A549 (cell line): ENCODE data around the gene SEC11A. TPM values are rescaled to one million over a fixed set of nuclear protein-coding genes. Genes with fewer than 3 reads are reported as not detected.

ENCODE experiments used
- ATAC-seq, 2 experiments: fragments of 200-7000 bp in 1 of 2; fragments of >200 bp in 1 of 2; cut with Nextera tagmentation in 1 of 2; cut with Tn5 transposase in 1 of 2; 3 replicates each; pipeline versions ENCODE4 v1.8.0 to v1.9.1; 2018 to 2020; ENCODE audit warnings: mild to moderate bottlenecking in 1 of 2, moderate library complexity in 1 of 2
- CTCF ChIA-PET: fragments of 300-600 bp; sonication (Branson Sonifier 250); formaldehyde crosslinking; extraction: SDS; loops from one replicate; lab custom pipeline; 2021; ENCODE audit warnings: antibody characterized with exemption, inconsistent platforms; lab: Yijun Ruan, JAX
- POLR2A ChIA-PET: fragments of 350-600 bp; formaldehyde crosslinking; extraction: SDS; loops from one replicate; lab custom pipeline; 2021; ENCODE audit warnings: antibody characterized with exemption, inconsistent platforms; lab: Yijun Ruan, JAX
- DNase-seq, 2 experiments: peaks; one replicate each; pipeline versions ENCODE4 v3.0.0 to v3.0.0-alpha.2; 2011 to 2016; ENCODE audit warnings: low read depth in 1 of 2, low spot score in 1 of 2
- FAIRE-seq: peaks from 2 replicates; lab custom pipeline; 2011; peaks lifted over from hg19 to GRCh38; lab: Jason Lieb, UNC
- H3K27ac ChIP-seq, 2 experiments: fragments of >200 bp; sonication (Bioruptor Twin); formaldehyde crosslinking; 3 replicates each; pipeline ENCODE4 v1.5.1; 2016 to 2017
- H3K4me1 ChIP-seq: fragments of >200 bp; sonication (Bioruptor Twin); formaldehyde crosslinking; 3 replicates; pipeline ENCODE4 v1.6.1; 2016
- H3K4me2 ChIP-seq: fragments of >200 bp; sonication (Bioruptor Twin); formaldehyde crosslinking; 3 replicates; pipeline ENCODE4 v1.6.1; 2016
- H3K4me3 ChIP-seq: fragments of >200 bp; sonication (Bioruptor Twin); formaldehyde crosslinking; 3 replicates; pipeline ENCODE4 v1.5.1; 2016
- H3K9me3 ChIP-seq: fragments of >200 bp; sonication (Bioruptor Twin); formaldehyde crosslinking; 3 replicates; pipeline ENCODE4 v1.6.1; 2016
- ESRRA ChIP-seq: fragments of 150-350 bp; IDR thresholded peaks from 2 replicates; pipeline ENCODE4 v1.6.1; 2014; ENCODE audit warnings: mild to moderate bottlenecking, low read length, borderline replicate concordance
- FOXS1 ChIP-seq: fragments of 250-450 bp; sonication (Bioruptor Pico); IDR thresholded peaks from 2 replicates; pipeline ENCODE4 v1.5.0; 2020; ENCODE audit warnings: mild to moderate bottlenecking, moderate library complexity
- GATA3 ChIP-seq: IDR thresholded peaks from 2 replicates; pipeline ENCODE4 v1.6.1; 2012; ENCODE audit warnings: borderline replicate concordance
- JUNB ChIP-seq: fragments of >200 bp; sonication (Bioruptor Twin); formaldehyde crosslinking; IDR thresholded peaks from 2 replicates; pipeline ENCODE4 v1.6.1; 2016
- MAFK ChIP-seq: fragments of 450-650 bp; IDR thresholded peaks from 2 replicates; pipeline ENCODE4 v1.6.1; 2014; ENCODE audit not compliant: partially characterized antibody
- MYC ChIP-seq: IDR thresholded peaks from 2 replicates; pipeline ENCODE4 v1.6.1; 2012; ENCODE audit warnings: mild to moderate bottlenecking, inconsistent platforms, low read length, improper control_type of control experiment, borderline replicate concordance
- POLR2AphosphoS2 ChIP-seq: conservative IDR thresholded peaks from 2 replicates; pipeline ENCODE4 v1.6.1; 2012; ENCODE audit warnings: low read length, improper control_type of control experiment, inconsistent platforms
- RCOR1 ChIP-seq: fragments of 150-350 bp; IDR thresholded peaks from 2 replicates; pipeline ENCODE4 v1.6.1; 2014; ENCODE audit warnings: antibody characterized with exemption, low read length, low read depth
- RFX5 ChIP-seq: fragments of 450-650 bp; IDR thresholded peaks from 2 replicates; pipeline ENCODE4 v1.7.1; 2014; ENCODE audit warnings: antibody characterized with exemption, mild to moderate bottlenecking, moderate library complexity
- TP53 ChIP-seq: fragments of 250-450 bp; sonication (Bioruptor Pico); IDR thresholded peaks from 2 replicates; pipeline ENCODE4 v1.5.0; 2021; ENCODE audit warnings: mild to moderate bottlenecking, moderate library complexity
- WGBS: methylation state at CpG from one replicate; pipeline ENCODE4 v1.1.6; 2017; ENCODE audit errors: missing lambda C conversion rate; 5-methylcytosine and 5-hydroxymethylcytosine counted together
- polyA plus RNA-seq, 4 experiments: library from polyadenylated mRNA; depleted of rRNA in 3 of 4; stranded (reverse); fragments of >200 nt; fragmentation: RNase III in 1 of 4; extraction: RNeasy Plus Mini Kit Qiagen cat#74134 plus additional on column Dnase treatment in 1 of 4; gene quantifications; 2 replicates in 3 of 4; 3 replicates in 1 of 4; pipeline ENCODE4 v1.2.3, GENCODE V29; 2011 to 2017
- TF ChIP-seq, protein P1 (sequence below): fragments of 150-350 bp; IDR thresholded peaks from 2 replicates; pipeline ENCODE4 v1.6.1; 2014; ENCODE audit warnings: low read depth, mild to moderate bottlenecking, low read length
- TF ChIP-seq, protein P2 (sequence below): fragments of 200-600 bp; sonication (generic); IDR thresholded peaks from 2 replicates; pipeline ENCODE4 v1.6.1; 2016; ENCODE audit warnings: antibody characterized with exemption, mild to moderate bottlenecking, moderate library complexity
- TF ChIP-seq, protein P3 (sequence below): fragments of 250-450 bp; sonication (Bioruptor Pico); IDR thresholded peaks from 2 replicates; pipeline ENCODE4 v1.5.0; 2021; ENCODE audit warnings: mild to moderate bottlenecking, moderate library complexity, borderline replicate concordance

The SEC11A gene
- polyA plus RNA-seq, 2 of the 4 experiments (the other 2 are of a cell fraction): 380 to 490 TPM

DNA sequence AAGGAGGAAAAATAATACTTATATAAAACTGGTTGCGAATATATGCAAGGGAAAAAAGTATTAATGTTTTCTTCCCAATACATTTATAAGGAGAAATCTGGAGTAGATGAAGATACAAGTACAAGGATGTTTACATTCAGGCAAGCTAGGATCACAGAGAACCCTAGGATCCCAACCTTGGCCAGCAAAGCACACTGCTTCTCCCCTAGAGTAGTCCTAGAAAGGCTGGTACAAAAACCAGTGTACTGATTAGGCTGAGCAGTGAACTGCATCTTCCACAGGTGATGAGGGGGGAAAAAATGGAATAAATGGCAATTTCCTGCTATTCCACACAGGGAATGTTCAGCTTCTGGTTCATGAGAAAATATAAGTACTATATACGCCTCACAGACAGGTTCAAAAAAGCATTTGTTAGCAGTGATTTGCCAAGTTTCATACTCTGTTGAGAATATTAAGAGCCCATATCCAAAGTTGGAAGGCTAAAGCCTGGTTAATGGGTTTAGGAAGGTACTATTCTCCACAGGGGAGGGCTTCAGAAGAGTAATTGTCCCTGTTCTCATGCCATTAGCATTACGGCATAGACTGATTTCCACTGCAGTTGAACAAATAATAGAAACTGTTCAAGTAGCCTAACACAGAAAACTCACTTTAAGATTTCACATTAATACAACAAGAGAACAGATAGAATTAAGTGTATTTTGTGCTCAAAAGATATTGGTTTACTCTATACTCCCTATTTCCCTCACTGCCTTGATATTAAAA, 47.5 kb downstream of the SEC11A start:
- Histone ChIP-seq H3K4me2 (no peak overlapping the region), H3K4me3 (no peak overlapping the region), H3K4me1 (no peaks in the 10 kb centered on the region), H3K27ac (no peak overlapping the region), H3K9me3 (no peaks in the 10 kb centered on the region)
- TF ChIP-seq ESRRA: no peak
- TF ChIP-seq TP53 (CRISPR knock-in tag): no peak
- TF ChIP-seq FOXS1 (CRISPR knock-in tag): no peak
- TF ChIP-seq RCOR1: no peak
- TF ChIP-seq RFX5: no peak
- TF ChIP-seq GATA3: no peak
- TF ChIP-seq, protein P1, sequence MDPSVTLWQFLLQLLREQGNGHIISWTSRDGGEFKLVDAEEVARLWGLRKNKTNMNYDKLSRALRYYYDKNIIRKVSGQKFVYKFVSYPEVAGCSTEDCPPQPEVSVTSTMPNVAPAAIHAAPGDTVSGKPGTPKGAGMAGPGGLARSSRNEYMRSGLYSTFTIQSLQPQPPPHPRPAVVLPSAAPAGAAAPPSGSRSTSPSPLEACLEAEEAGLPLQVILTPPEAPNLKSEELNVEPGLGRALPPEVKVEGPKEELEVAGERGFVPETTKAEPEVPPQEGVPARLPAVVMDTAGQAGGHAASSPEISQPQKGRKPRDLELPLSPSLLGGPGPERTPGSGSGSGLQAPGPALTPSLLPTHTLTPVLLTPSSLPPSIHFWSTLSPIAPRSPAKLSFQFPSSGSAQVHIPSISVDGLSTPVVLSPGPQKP: no peak
- TF ChIP-seq, protein P2, sequence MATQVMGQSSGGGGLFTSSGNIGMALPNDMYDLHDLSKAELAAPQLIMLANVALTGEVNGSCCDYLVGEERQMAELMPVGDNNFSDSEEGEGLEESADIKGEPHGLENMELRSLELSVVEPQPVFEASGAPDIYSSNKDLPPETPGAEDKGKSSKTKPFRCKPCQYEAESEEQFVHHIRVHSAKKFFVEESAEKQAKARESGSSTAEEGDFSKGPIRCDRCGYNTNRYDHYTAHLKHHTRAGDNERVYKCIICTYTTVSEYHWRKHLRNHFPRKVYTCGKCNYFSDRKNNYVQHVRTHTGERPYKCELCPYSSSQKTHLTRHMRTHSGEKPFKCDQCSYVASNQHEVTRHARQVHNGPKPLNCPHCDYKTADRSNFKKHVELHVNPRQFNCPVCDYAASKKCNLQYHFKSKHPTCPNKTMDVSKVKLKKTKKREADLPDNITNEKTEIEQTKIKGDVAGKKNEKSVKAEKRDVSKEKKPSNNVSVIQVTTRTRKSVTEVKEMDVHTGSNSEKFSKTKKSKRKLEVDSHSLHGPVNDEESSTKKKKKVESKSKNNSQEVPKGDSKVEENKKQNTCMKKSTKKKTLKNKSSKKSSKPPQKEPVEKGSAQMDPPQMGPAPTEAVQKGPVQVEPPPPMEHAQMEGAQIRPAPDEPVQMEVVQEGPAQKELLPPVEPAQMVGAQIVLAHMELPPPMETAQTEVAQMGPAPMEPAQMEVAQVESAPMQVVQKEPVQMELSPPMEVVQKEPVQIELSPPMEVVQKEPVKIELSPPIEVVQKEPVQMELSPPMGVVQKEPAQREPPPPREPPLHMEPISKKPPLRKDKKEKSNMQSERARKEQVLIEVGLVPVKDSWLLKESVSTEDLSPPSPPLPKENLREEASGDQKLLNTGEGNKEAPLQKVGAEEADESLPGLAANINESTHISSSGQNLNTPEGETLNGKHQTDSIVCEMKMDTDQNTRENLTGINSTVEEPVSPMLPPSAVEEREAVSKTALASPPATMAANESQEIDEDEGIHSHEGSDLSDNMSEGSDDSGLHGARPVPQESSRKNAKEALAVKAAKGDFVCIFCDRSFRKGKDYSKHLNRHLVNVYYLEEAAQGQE: no peak
- no peak for TF ChIP-seq MYC
- ChIA-PET POLR2A (no interaction called here), CTCF (interaction anchor here (0.9 to 2.1 kb wide), 7 partner anchors 9 to 72 kb away, joined by 3 to 7 read pairs (median 3); no protein-coding TSS in a partner anchor)
- no peak for FAIRE-seq
- no peak for DNase-seq
- ATAC-seq: no peak
- WGBS: 94% methylated on average over 3 of the region's 3 CpGs

DNA sequence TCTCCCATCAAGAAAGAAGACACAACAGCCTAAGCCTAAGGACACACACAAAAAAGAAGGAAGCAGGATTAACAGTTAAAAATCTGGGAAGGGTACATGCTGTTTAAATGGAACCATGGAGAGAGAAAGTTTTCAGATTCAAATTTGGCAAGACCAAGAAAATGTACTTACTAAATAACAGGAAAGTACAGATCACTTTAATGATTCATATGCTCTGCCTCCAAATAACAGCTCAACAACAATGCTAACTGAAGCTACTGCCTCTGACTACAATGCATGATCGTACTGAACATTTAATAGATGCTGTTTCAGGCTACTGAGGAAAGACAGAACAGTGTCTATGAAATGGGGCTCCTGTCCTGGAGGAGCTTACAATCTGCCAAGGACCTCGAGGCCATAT, 49.6 kb downstream of the SEC11A start:
- DNase-seq: no peak

More for the DNA sequence above, 49.6 kb downstream of the SEC11A start:
- Histone ChIP-seq H3K4me2 (no peak overlapping the region), H3K27ac (no peak overlapping the region), H3K9me3 (no peaks in the 10 kb centered on the region), H3K4me1 (no peaks in the 10 kb centered on the region), H3K4me3 (no peak overlapping the region)
- TF ChIP-seq, protein P3, sequence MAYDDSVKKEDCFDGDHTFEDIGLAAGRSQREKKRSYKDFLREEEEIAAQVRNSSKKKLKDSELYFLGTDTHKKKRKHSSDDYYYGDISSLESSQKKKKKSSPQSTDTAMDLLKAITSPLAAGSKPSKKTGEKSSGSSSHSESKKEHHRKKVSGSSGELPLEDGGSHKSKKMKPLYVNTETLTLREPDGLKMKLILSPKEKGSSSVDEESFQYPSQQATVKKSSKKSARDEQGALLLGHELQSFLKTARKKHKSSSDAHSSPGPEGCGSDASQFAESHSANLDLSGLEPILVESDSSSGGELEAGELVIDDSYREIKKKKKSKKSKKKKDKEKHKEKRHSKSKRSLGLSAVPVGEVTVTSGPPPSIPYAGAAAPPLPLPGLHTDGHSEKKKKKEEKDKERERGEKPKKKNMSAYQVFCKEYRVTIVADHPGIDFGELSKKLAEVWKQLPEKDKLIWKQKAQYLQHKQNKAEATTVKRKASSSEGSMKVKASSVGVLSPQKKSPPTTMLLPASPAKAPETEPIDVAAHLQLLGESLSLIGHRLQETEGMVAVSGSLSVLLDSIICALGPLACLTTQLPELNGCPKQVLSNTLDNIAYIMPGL: no peak
- TF ChIP-seq RCOR1 (no peak), MAFK (no peak), POLR2AphosphoS2 (no peak), JUNB (no peak)
- TF ChIP-seq, protein P1: no peak
- POLR2A ChIA-PET: no interaction called here
- CTCF ChIA-PET: interaction anchor here (0.6 to 4.0 kb wide), 8 partner anchors 11 to 378 kb away, joined by 3 to 11 read pairs (median 4); partner anchors contain the start of gene WDR73
- no peak for ATAC-seq
- no peak for FAIRE-seq
- WGBS: 72% methylated on average over 2 of the region's 2 CpGs
